ENCODE data around the gene NIPAL3.

DNA sequence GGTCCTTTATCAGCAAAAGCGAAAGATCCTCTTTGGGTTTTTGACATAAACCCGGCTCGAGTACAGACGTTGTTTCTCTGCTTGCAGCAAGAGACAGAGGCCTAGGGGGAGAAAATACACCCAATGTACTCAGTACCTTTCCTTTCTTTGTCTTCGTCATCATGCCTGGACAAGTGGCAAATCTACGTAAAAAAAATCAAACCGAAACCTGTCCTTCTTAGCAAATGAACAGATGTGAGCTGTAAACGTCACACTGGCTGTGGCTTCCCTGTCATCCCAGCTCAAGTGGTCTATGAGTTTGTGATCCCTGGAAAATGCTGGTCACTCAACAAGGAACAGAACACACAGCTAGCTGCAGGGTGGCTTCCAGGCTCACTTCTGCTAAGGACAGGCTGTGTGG is 41.9 kb upstream of the NIPAL3 start:
- TF ChIP-seq EP300 (IDR thresholded peaks at IDR 0.05): no peak
- TF ChIP-seq POLR2A (IDR thresholded peaks at IDR 0.05; ENCODE audit: low read depth): no peak
- TF ChIP-seq, protein P1, sequence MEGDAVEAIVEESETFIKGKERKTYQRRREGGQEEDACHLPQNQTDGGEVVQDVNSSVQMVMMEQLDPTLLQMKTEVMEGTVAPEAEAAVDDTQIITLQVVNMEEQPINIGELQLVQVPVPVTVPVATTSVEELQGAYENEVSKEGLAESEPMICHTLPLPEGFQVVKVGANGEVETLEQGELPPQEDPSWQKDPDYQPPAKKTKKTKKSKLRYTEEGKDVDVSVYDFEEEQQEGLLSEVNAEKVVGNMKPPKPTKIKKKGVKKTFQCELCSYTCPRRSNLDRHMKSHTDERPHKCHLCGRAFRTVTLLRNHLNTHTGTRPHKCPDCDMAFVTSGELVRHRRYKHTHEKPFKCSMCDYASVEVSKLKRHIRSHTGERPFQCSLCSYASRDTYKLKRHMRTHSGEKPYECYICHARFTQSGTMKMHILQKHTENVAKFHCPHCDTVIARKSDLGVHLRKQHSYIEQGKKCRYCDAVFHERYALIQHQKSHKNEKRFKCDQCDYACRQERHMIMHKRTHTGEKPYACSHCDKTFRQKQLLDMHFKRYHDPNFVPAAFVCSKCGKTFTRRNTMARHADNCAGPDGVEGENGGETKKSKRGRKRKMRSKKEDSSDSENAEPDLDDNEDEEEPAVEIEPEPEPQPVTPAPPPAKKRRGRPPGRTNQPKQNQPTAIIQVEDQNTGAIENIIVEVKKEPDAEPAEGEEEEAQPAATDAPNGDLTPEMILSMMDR (IDR thresholded peaks at IDR 0.05): no peak

Measured in esophagus muscularis mucosa (tissue), 4 donors.